WTC11 (cell line): ENCODE data around the gene HOMER2. TPM values are rescaled to one million over a fixed set of nuclear protein-coding genes. Genes with fewer than 3 reads are reported as not detected.

Source experiments
- ATAC-seq: fragments of 200-7000 bp; cut with Tn5 transposase; 2 replicates; pipeline ENCODE4 v1.10.0; 2021; ENCODE audit warnings: mild to moderate bottlenecking, moderate library complexity
- CTCF ChIA-PET: fragments of 300-600 bp; sonication (Branson Sonifier 250); formaldehyde crosslinking; loops from one replicate; lab custom pipeline; 2021; ENCODE audit warnings: antibody characterized with exemption; lab: Charles Lee
- POLR2A ChIA-PET: fragments of 350-600 bp; sonication (Branson Sonifier 250); formaldehyde crosslinking; loops from one replicate; lab custom pipeline; 2021; ENCODE audit warnings: antibody characterized with exemption; lab: Charles Lee
- DNase-seq: peaks from one replicate; pipeline ENCODE4 v3.0.0; 2021; ENCODE audit warnings: low spot score
- H3K27ac Mint-ChIP-seq: 2 replicates; pipeline ENCODE4 v1.8.0; 2021; ENCODE audit warnings: mixed read lengths
- H3K27me3 Mint-ChIP-seq: 2 replicates; pipeline ENCODE4 v1.8.0; 2021; ENCODE audit warnings: low read depth, mild to moderate bottlenecking, moderate library complexity, mixed read lengths
- H3K36me3 Mint-ChIP-seq: 2 replicates; pipeline ENCODE4 v1.8.0; 2021; ENCODE audit warnings: mixed read lengths
- H3K4me1 Mint-ChIP-seq: 2 replicates; pipeline ENCODE4 v1.8.0; 2022; ENCODE audit warnings: mixed read lengths
- H3K4me3 Mint-ChIP-seq: 2 replicates; pipeline ENCODE4 v1.8.0; 2021; ENCODE audit warnings: mild to moderate bottlenecking, moderate library complexity, mixed read lengths
- H3K9me3 Mint-ChIP-seq: 2 replicates; pipeline ENCODE4 v1.8.0; 2021; ENCODE audit warnings: mixed read lengths
- E2F4 ChIP-seq: sonication (generic); formaldehyde crosslinking; IDR thresholded peaks from 2 replicates; pipeline ENCODE4 v1.8.1; 2022; ENCODE audit warnings: low read depth, mild to moderate bottlenecking, moderate library complexity, missing genetic modification reagents, borderline replicate concordance
- ESRRA ChIP-seq: sonication (generic); formaldehyde crosslinking; IDR thresholded peaks from 2 replicates; pipeline ENCODE4 v1.8.1; 2022; ENCODE audit warnings: mild to moderate bottlenecking, missing genetic modification reagents, borderline replicate concordance
- FOXK1 ChIP-seq: sonication (generic); formaldehyde crosslinking; IDR thresholded peaks from 2 replicates; pipeline ENCODE4 v1.8.0; 2022; ENCODE audit warnings: mild to moderate bottlenecking, moderate library complexity, missing genetic modification reagents
- HMGA2 ChIP-seq: fragments of 250-450 bp; sonication (Bioruptor Pico); IDR thresholded peaks from 2 replicates; pipeline ENCODE4 v1.4.0; 2021; ENCODE audit warnings: mild to moderate bottlenecking, moderate library complexity
- JAZF1 ChIP-seq: fragments of 250-450 bp; sonication (Bioruptor Pico); IDR thresholded peaks from 2 replicates; pipeline ENCODE4 v1.9.0; 2021; ENCODE audit warnings: moderate library complexity, mild to moderate bottlenecking, inconsistent platforms
- MXD4 ChIP-seq: fragments of 250-450 bp; sonication (Bioruptor Pico); IDR thresholded peaks from 2 replicates; pipeline ENCODE4 v1.8.0; 2021; ENCODE audit warnings: mild to moderate bottlenecking, moderate library complexity, borderline replicate concordance
- NFE2L1 ChIP-seq: sonication (generic); formaldehyde crosslinking; IDR thresholded peaks from 2 replicates; pipeline ENCODE4 v1.8.1; 2023; ENCODE audit warnings: missing genetic modification reagents
- NFYB ChIP-seq: sonication (generic); formaldehyde crosslinking; conservative IDR thresholded peaks from 2 replicates; pipeline ENCODE4 v1.8.0; 2022; ENCODE audit warnings: low read depth, missing genetic modification reagents
- NR1H2 ChIP-seq: sonication (generic); formaldehyde crosslinking; IDR thresholded peaks from 2 replicates; pipeline ENCODE4 v1.9.0; 2021; ENCODE audit warnings: mild to moderate bottlenecking, moderate library complexity, missing genetic modification reagents
- NR3C1 ChIP-seq: sonication (generic); formaldehyde crosslinking; conservative IDR thresholded peaks from 2 replicates; pipeline ENCODE4 v1.8.1; 2023; ENCODE audit warnings: low read depth, mild to moderate bottlenecking, missing genetic modification reagents
- SOX15 ChIP-seq: fragments of 250-450 bp; sonication (Bioruptor Pico); IDR thresholded peaks from 2 replicates; pipeline ENCODE4 v1.9.0; 2021; ENCODE audit warnings: mild to moderate bottlenecking
- ZNF263 ChIP-seq: sonication (generic); formaldehyde crosslinking; IDR thresholded peaks from 2 replicates; pipeline ENCODE4 v1.8.1; 2022; ENCODE audit warnings: low read depth, mild to moderate bottlenecking, moderate library complexity, missing genetic modification reagents
- ZNF396 ChIP-seq: fragments of 250-450 bp; sonication (Bioruptor Pico); IDR thresholded peaks from 2 replicates; pipeline ENCODE4 v1.8.0; 2021; ENCODE audit warnings: mild to moderate bottlenecking, moderate library complexity, borderline replicate concordance
- ZNF416 ChIP-seq: fragments of 250-450 bp; sonication (Bioruptor Pico); IDR thresholded peaks from 2 replicates; pipeline ENCODE4 v1.9.0; 2021; ENCODE audit warnings: mild to moderate bottlenecking, inconsistent platforms
- ZNF532 ChIP-seq: fragments of 250-450 bp; sonication (Bioruptor Pico); IDR thresholded peaks from 2 replicates; pipeline ENCODE4 v1.9.0; 2021; ENCODE audit warnings: mild to moderate bottlenecking, borderline replicate concordance
- ZNF671 ChIP-seq: fragments of 250-450 bp; sonication (Bioruptor Pico); IDR thresholded peaks from 2 replicates; pipeline ENCODE4 v1.8.0; 2021; ENCODE audit warnings: mild to moderate bottlenecking
- total RNA-seq: library from RNA; stranded (reverse); gene quantifications from 3 replicates; pipeline ENCODE4 v1.2.3, GENCODE V29; 2021
- TF ChIP-seq, protein P1 (sequence below): sonication (generic); formaldehyde crosslinking; IDR thresholded peaks from 2 replicates; pipeline ENCODE4 v1.8.0; 2022; ENCODE audit warnings: mild to moderate bottlenecking, missing genetic modification reagents
- TF ChIP-seq, protein P2 (sequence below): fragments of 250-450 bp; sonication (Bioruptor Pico); IDR thresholded peaks from 2 replicates; pipeline ENCODE4 v1.9.0; 2021; ENCODE audit warnings: mild to moderate bottlenecking
- TF ChIP-seq, protein P3 (sequence below): fragments of 250-450 bp; sonication (Bioruptor Pico); IDR thresholded peaks from 2 replicates; pipeline ENCODE4 v1.9.0; 2021; ENCODE audit warnings: moderate library complexity, mild to moderate bottlenecking, inconsistent platforms, borderline replicate concordance
- TF ChIP-seq, protein P4 (sequence below): sonication (generic); formaldehyde crosslinking; IDR thresholded peaks from 2 replicates; pipeline ENCODE4 v1.8.0; 2022; ENCODE audit warnings: mild to moderate bottlenecking, missing genetic modification reagents
- TF ChIP-seq, protein P5 (sequence below): sonication (generic); formaldehyde crosslinking; IDR thresholded peaks from 2 replicates; pipeline ENCODE4 v1.8.1; 2023; ENCODE audit warnings: mild to moderate bottlenecking, missing genetic modification reagents

Gene HOMER2
- total RNA-seq, 1 experiment from 2014 or later = 17.4 TPM

GRCh38 chr15:82945326-82945725 lies 7.2 kb downstream of the HOMER2 start:
- Mint-ChIP-seq H3K27me3 (no peaks in the 10 kb centered on the region), H3K27ac (no peak overlapping the region), H3K36me3 (no peaks in the 10 kb centered on the region), H3K4me3 (no peak overlapping the region), H3K4me1 (0 out of 2 replicates have a peak, but pooled peaks cover 3% of the 10 kb centered on the region), H3K9me3 (no peaks in the 10 kb centered on the region)
- ATAC-seq (no peak), DNase-seq (no peak)
- CTCF ChIA-PET = no interaction called here
- TF ChIP-seq HMGA2 (CRISPR knock-in tag) (no peak), ZNF263 (CRISPR knock-in tag) (no peak), FOXK1 (CRISPR knock-in tag) (no peak), MXD4 (CRISPR knock-in tag) (no peak), NR1H2 (CRISPR knock-in tag) (no peak), ZNF416 (CRISPR knock-in tag) (no peak)
- TF ChIP-seq, protein P1, sequence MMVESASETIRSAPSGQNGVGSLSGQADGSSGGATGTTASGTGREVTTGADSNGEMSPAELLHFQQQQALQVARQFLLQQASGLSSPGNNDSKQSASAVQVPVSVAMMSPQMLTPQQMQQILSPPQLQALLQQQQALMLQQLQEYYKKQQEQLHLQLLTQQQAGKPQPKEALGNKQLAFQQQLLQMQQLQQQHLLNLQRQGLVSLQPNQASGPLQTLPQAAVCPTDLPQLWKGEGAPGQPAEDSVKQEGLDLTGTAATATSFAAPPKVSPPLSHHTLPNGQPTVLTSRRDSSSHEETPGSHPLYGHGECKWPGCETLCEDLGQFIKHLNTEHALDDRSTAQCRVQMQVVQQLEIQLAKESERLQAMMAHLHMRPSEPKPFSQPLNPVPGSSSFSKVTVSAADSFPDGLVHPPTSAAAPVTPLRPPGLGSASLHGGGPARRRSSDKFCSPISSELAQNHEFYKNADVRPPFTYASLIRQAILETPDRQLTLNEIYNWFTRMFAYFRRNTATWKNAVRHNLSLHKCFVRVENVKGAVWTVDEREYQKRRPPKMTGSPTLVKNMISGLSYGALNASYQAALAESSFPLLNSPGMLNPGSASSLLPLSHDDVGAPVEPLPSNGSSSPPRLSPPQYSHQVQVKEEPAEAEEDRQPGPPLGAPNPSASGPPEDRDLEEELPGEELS (CRISPR knock-in tag) = no peak
- TF ChIP-seq, protein P2, sequence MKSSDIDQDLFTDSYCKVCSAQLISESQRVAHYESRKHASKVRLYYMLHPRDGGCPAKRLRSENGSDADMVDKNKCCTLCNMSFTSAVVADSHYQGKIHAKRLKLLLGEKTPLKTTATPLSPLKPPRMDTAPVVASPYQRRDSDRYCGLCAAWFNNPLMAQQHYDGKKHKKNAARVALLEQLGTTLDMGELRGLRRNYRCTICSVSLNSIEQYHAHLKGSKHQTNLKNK (CRISPR knock-in tag) = no peak
- POLR2A ChIA-PET = no interaction called here

GRCh38 chr15:82944821-82945220 lies 7.7 kb downstream of the HOMER2 start:
- ATAC-seq = no peak
- no peak for DNase-seq
- H3K4me1 Mint-ChIP-seq = 0 out of 2 replicates have a peak, but pooled peaks cover 3% of the 10 kb centered on the region
- ChIA-PET POLR2A (no interaction called here), CTCF (no interaction called here)
- H3K9me3 Mint-ChIP-seq = no peaks in the 10 kb centered on the region
- no peaks in the 10 kb centered on the region for H3K27me3 Mint-ChIP-seq
- no peaks in the 10 kb centered on the region for H3K36me3 Mint-ChIP-seq
- no peak overlapping the region for H3K4me3 Mint-ChIP-seq
- TF ChIP-seq, protein P3, sequence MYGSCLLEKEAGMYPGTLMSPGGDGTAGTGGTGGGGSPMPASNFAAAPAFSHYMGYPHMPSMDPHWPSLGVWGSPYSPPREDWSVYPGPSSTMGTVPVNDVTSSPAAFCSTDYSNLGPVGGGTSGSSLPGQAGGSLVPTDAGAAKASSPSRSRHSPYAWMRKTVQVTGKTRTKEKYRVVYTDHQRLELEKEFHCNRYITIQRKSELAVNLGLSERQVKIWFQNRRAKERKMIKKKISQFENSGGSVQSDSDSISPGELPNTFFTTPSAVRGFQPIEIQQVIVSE (CRISPR knock-in tag) = no peak
- TF ChIP-seq ZNF671 (CRISPR knock-in tag) = no peak
- TF ChIP-seq NFYB (CRISPR knock-in tag) = no peak
- H3K27ac Mint-ChIP-seq = no peak overlapping the region

DNA sequence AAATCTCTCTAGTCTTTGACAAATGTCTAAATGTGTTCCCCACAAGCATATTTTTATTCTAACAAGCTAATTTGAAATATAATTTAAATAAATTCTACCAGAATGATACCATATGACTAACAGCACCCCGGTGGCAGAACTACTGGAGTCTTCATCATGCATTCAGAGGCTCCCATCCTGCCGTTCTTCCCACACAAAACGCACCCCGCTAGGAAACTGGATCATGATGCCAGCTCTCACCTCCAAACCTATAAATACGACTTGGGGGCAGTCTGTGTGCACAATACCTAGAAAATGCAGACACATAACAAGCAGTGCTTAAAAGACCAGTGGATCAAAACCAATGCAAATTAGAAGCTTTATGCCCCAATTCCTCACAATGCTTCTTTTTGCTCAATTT lies 8.5 kb downstream of the HOMER2 start:
- Mint-ChIP-seq H3K4me1 (0 out of 2 replicates have a peak, but pooled peaks cover 3% of the 10 kb centered on the region), H3K4me3 (no peak overlapping the region), H3K27ac (no peak overlapping the region), H3K27me3 (no peaks in the 10 kb centered on the region), H3K36me3 (no peaks in the 10 kb centered on the region), H3K9me3 (no peaks in the 10 kb centered on the region)
- ChIA-PET CTCF (interaction anchor here (1.4 to 1.6 kb wide), 2 partner anchors 17 to 67 kb away, joined by 5 to 6 read pairs; no protein-coding TSS in a partner anchor), POLR2A (no interaction called here)
- TF ChIP-seq ZNF396 (CRISPR knock-in tag) (no peak), ZNF532 (CRISPR knock-in tag) (no peak), NFYB (CRISPR knock-in tag) (no peak), SOX15 (CRISPR knock-in tag) (no peak), ESRRA (no peak), HMGA2 (CRISPR knock-in tag) (no peak), JAZF1 (CRISPR knock-in tag) (no peak), NFE2L1 (no peak), NR3C1 (no peak), E2F4 (CRISPR knock-in tag) (no peak)
- TF ChIP-seq, protein P4, sequence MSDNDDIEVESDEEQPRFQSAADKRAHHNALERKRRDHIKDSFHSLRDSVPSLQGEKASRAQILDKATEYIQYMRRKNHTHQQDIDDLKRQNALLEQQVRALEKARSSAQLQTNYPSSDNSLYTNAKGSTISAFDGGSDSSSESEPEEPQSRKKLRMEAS (CRISPR knock-in tag) = no peak
- TF ChIP-seq, protein P3 (CRISPR knock-in tag) = no peak
- TF ChIP-seq, protein P5, sequence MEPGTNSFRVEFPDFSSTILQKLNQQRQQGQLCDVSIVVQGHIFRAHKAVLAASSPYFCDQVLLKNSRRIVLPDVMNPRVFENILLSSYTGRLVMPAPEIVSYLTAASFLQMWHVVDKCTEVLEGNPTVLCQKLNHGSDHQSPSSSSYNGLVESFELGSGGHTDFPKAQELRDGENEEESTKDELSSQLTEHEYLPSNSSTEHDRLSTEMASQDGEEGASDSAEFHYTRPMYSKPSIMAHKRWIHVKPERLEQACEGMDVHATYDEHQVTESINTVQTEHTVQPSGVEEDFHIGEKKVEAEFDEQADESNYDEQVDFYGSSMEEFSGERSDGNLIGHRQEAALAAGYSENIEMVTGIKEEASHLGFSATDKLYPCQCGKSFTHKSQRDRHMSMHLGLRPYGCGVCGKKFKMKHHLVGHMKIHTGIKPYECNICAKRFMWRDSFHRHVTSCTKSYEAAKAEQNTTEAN (CRISPR knock-in tag) = no peak
- ATAC-seq = no peak
- DNase-seq = no peak
